ENCODE data around the gene CLSTN2. TPM values are rescaled to one million over a fixed set of nuclear protein-coding genes. Genes with fewer than 3 reads are reported as not detected.

The CLSTN2 gene
- total RNA-seq, 1 experiment from 2014 or later: 0.17 TPM

DNA sequence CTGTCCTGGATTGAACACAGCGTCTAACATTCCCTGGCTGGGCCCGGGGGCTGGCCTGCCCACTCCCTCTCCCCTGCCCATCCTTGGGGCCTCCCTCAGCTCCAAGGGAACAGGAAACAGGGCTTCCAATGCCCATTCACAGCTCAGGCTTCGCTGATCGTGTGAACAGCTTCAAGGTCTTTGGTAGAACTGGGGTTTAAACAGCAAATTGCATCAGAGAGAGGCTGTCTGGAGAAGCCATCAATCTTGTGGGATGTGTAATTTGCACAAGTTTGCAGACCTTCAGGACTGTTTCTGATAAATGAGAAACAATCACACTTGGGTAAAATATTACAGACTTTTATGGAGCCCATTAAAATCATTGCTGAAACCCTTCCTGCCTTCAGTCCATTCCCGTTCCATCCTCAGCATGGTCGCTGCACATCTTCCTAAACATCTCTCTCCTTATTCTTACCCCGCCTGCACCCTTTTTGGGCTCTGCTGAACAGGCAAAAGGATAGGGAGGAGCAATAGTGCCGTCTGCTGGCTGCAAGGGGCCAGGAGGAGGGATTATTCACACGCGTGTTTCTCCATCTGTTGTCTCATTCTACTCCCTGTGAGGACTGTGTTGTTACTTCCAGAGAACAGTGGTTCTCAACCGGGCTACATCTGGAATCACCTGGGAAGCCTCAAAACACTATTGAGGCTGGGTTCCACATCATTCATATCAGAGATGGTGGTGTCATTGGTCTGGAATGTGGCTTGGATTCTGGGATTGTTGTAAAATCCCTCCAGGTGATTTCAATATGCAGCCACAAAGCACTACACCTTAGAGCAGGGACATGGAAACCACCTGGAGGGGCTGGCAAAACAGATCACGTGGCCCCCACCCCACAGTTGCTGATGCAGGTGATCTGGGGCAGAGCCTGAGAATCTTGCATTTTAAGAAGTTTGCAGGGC lies 116.3 kb downstream of the CLSTN2 start:
- DNase-seq (ENCODE audit: low read depth): peak; percentile 4

DNA sequence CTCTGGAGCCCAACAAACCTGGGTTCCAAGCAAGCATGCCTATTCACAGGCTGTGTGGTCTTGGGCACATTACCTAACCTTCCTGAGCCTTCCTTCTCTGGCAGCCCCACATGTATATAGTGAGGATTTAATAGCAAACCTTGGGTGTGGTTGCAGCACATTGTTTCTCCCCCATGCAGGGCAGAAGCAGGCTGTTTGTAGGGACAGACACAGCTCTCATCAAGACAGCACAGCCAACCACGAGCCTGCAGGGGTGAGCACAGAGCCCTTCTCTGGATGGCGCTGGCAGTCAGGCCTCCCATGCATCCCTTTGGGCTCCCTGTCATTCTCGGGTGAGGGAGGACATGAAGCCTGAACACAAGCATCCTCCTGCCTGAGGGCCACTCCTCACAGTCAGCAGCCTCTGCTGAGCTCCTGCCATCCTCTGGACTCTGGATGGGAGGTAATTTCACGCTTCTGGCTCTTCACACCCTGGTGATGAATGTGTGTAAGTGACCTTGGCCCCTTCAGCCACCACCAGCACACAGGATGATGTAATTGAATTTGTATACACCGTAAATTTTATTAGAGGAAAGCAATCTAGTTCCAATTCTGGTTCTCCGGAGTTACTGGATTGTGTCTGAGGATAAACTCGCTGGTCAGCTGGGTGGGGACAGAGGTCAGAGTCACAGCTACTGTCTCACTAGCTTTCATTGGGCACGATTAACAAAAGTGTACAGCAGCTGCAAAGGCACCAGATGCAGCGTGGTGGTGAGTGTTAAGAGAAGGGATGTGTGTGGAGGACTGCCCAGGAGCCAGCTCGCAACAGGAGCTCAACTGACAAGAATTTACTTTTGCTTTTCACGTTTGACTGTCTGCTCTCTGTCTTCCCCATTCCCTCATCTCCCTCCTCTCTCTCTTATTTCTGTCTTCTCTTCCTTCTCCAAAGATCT lies 118.1 kb downstream of the CLSTN2 start:
- DNase-seq (ENCODE audit: low read depth): no peak

DNA sequence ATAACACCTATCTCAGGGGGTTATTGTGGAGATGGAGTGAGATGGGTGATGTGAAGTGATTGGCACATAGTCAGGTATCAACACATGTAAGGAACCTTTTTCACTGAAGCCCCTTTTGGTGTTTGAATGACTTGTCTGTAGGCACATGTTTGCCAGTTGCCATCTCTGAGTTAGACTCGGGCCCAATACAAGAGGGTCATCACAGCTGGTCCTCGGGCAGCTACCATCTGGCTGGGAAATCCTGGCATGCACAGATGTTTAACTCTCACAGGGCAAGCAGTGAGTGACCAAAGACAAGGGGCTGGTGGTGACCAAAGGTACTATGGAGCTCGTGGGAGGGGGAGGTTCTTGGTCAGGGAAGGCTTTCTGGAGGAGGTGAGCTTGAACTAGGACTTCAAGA lies 118.8 kb downstream of the CLSTN2 start:
- DNase-seq (ENCODE audit: low read depth): no peak

DNA sequence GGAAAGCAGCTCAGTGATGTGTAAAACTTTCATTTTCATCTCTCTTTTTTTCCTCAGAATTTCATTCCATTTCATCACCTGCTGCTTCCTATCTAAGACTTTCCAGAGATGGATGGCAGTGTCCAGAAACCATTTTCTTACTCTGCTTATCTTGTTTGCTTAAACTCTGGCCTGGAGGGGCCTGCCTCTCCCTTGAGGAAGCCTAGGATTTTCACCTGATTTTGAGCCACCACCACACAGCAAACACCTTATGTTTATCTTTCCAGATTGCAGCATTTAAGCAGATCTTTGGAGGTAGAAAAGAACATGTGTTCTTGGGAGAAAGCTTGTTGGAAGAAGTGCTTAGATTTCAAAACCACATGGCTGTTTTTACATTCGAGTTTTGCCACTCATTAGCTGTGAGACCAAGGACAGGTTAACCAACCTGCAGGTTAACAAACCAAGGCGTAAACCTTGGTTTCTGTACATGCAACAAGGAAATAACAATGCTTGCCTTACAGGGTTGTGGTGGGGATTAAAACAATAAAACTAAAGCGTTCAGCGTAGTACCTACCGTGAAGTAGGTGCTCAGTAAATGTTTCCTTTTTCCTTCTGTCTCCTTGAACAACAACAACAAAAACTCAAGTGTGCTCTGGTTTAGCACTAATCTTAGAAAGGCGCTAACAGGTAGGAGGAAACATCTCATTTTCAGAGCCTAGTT lies 120.3 kb downstream of the CLSTN2 start:
- no peak for DNase-seq (ENCODE audit: low read depth)

DNA sequence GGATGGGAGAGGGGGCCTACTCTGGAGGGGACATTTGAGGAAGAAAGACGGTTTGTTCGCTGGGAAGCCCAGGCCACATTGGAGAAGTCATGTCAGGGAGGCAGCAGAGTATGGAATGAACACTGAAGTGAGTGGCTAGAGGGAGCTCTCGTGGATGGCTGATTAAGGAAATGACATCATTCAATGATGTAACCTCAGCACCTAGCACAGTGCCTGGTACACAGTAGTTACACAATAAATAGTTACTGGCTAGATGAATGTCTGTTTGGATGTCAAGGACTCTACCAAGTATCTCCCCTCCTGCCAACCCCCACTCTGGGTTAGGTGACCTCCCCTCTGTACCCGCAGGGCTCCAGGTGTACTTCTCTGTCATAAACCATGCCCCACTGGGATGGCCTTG lies 121.1 kb downstream of the CLSTN2 start:
- DNase-seq (ENCODE audit: low read depth): no peak

DNA sequence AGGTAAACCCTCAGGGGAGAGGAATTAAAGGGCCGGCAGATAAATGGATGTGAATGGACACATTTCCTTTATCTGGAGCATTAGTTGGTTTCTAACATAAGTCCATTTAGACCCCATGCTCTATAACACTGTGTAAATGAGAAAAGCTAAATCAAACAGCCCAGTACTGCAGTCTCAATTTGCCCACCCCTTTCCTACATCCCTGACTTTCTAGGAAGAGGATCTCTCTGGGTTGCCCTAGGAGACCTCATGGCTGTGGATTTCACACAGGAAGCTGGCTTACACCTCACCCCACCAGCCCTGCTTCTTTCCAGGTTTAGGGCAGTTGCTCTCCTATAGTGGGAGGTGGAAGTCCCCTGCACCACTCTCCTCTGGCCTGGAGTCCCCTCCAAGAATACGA lies 126.2 kb downstream of the CLSTN2 start:
- DNase-seq (ENCODE audit: low read depth): no peak

DNA sequence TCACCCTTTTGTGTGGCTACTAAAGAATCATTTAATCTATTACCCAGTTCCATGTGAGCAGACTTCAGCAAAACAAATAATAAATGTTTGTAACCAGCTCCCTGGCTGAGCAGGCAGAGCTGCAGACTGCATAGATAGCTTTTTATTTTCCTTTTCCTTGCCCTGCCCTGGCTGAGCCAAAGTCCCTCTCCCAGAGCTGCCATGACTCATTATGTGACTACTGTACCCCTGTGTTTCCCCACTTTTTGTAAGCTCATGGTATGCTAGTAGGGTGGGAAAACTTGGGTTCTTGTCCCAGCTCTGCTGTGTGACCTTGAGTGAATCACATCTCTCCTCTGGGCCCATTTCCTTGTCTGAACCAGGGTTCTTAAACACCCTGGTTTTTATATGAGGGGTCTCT lies 127.5 kb downstream of the CLSTN2 start:
- no peak for DNase-seq (ENCODE audit: low read depth)

DNA sequence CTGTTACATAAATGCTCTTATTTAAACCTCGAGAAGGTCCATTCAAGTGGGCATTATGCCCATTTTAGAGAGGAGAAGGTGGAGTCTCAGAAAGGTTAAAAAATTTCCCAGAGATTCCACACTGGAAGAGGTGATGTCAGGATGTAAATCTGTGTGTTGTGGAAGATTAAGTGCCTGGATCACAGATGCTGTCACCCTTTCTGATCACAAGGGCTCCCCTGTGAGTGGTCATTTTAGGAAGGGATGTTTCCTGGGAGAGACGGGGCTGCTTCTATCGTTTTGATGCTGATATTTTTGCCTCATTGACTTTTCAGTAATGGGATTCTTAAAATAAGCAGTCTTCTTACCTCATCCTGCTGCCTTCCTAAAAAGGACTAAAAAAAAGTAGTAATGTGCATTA lies 132.5 kb downstream of the CLSTN2 start:
- DNase-seq (ENCODE audit: low read depth): no peak

DNA sequence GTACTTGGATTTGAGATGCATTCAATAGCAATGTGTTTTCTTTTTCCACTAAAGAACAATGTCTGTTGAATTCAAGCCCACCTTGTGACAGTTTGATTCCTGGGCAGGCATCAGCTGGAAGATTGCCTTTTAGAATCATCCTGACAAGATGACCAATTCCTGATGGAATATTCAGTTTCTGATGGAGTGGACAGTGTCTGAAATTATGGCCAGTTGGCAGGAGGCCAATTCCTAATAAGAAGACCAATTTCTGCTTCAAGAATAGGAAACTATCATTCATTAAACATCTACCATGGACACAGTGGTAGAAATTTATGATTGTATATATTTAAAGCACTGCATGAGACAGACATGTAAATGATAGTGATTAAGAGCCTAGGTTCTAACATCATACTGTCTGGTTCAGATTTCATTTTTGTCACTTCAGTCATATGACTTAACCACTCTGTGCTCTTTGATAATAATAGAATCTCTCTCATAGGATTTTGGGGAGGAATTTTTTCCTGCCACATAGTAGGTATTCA lies 133.6 kb downstream of the CLSTN2 start:
- no peak for DNase-seq (ENCODE audit: low read depth)

DNA sequence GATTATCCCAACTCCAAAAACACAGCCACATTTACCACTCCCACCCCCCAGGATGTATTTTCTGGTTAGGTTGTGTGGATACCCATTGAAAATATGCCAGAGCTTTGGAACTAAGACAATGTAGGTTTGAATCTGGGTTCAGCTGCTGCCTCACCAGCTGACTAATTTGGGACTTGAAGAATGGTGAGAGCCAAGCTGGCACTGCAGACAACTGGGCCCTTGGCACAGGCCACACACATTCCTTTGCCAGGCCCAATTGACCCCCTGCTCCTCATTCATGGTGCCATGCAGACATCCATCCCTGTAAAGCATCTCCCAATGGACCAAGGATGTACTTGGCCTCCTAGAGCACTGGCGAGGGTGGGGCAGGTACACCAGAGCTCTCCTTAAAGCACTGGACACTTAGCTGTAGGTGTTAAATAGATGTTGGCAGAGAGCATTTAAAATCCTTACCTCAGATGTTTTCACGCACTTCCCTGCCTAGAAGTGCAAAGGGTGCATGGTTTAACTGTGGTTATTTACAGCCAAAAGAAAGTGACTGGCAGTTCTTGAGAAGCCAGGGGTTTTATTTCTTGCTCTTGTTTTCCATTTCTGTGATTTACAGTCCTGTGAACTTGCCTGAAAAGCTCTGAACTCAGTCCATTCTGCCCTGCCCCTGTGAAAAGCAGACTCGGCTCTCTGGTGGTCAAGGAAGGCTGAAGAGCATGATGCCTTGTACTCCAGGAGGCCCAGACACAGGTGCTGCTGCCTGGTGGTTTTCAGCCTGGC lies 138.5 kb downstream of the CLSTN2 start:
- DNase-seq (ENCODE audit: low read depth): no peak

DNA sequence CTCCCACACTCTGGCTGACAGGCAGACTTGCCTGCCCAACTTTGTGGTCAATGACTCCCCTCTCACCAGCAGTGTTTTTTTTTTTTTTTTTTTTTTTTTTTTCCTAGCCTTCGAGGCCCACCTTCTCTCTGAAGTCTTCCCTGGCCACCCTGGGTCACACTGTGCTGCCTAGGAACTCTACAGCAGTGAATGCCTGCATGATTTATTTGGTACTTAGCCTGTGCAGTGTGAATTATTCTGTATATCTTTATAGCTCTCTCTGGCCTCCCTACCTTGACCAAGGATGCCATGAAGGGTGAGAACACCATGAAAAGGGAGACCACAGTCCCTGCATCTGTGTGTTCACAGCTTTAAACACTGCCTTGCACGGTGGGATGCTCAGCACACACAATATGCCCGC lies 141.6 kb downstream of the CLSTN2 start:
- no peak for DNase-seq (ENCODE audit: low read depth)

DNA sequence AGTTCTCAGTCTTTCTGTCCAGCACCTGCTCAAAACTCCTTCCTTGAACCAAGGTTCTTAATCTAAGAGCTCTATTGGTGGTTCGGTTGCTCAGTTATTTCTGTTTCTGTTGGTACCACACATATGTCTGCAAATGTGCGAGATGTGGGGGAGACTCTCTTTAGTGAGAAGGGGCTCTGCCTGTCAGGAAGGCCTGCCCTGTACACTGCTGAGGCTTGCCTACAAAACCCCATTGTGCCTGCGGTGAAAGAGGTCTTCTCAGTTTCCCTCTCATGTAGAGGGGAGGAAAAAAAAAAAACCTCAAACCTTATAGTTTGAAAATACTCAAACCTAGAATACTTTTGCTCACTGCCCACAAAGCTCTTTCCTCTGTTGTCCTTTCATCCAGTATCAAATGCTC lies 142.4 kb downstream of the CLSTN2 start:
- DNase-seq (ENCODE audit: low read depth): no peak

DNA sequence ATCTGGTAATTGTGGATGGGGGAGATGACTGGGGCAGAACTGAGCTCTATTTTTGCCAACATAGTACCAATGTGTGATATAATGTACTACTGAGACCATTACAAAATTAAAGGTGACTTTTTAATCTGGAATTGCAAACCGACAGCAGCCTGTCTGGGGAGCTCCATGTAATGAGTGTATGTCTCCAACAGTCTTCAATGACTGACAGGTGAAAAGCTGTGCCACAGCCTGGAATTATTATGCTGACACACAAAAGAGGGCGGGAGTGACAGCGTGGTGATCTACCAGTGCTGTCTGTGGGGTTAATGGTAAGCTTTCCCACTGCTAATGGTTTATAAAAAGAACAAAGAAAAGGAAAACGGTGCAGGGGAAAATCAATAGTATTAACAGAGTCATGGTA lies 143.4 kb downstream of the CLSTN2 start:
- no peak for DNase-seq (ENCODE audit: low read depth)

DNA sequence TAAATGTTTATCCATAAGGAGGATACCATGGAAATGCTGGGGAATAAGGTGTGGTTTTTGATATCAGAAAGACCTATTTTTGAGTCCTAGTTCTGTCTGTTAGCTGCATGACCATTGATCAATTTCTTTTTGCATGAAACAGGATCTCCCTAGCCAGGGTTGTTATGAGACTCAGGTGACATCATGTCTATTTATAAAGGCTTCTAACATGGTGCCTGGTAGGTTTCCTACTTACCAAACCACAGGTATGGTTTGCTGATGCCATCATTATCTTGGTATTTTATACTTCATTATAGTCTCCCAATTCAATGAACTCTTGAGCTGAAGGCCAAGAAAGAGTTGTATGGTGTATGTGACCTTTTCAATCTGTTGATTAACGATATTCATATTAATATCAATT lies 144.0 kb downstream of the CLSTN2 start:
- DNase-seq (ENCODE audit: low read depth): no peak

DNA sequence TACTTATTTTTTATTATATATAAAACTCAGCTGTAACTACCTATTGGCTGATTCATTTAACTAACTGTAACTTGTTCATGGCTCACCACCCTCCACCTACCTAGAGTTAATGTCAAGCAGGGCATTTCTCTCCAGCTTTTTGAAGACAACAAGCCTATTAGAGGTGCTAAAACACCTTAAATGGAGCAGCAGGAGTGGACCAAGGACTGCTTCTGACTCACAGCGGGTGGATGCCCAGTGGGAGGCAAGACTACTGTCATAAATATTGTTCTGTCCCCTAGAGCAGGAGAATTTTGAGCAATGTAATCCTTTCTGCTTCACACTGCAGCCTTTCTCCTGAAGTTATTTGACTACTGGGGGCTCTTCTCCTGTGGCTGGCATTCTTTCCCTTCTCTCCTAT lies 146.9 kb downstream of the CLSTN2 start:
- DNase-seq (ENCODE audit: low read depth): no peak

DNA sequence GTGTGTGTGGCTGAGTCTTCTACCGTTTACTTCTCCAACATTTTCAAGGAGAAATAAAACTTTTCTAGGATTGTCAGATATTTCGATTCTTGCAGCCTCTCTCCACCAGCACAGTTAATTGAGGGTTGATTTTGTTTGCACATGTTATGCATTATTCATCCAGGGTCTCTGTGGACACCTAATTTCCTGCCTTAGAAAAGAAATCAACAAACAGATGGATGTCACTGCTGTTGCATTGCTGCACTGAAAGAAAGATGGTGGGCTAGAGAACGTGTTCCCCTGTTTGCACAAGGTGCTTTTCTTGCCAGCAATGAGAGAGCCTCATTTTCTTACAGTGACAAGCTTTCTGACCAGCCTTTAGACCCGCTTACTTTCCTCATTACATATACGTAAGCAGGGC lies 150.0 kb downstream of the CLSTN2 start:
- no peak for DNase-seq (ENCODE audit: low read depth)

DNA sequence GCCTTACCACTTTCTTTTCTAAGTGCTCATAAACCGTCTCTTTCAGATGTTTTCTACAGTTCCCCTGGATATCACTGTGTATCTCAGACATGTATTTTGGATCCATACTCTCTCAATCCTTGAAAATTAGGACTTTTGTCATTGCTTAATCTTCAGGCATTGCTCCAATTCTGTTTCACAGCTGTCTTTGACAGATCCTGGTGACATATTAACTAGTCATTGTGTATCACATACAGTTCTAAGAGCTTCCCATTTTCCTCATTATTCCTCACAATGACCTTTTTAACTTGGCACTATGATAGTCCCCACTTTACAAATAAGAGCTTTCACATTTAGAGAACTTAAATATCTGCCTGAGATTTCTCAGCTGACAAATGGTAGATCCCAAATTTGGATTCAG lies 151.7 kb downstream of the CLSTN2 start:
- DNase-seq (ENCODE audit: low read depth): no peak

DNA sequence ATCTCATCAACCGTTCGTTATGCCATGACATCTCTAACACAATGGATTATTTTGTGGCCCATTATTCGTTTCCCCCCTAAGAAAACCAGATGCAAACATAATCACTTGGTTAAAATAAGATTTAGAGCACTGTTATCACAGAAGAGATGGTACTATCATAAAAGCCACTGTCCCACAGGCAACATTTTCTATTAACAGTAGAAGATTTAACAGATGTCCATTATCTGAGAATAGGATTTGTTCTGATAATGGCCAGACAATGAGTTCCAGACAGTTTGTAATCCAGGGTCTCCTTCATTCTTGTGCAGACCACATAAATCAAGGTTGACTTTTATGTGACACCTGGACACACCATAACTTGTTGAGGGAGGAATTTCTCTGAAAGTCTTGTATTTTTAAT lies 153.1 kb downstream of the CLSTN2 start:
- DNase-seq (ENCODE audit: low read depth): no peak

DNA sequence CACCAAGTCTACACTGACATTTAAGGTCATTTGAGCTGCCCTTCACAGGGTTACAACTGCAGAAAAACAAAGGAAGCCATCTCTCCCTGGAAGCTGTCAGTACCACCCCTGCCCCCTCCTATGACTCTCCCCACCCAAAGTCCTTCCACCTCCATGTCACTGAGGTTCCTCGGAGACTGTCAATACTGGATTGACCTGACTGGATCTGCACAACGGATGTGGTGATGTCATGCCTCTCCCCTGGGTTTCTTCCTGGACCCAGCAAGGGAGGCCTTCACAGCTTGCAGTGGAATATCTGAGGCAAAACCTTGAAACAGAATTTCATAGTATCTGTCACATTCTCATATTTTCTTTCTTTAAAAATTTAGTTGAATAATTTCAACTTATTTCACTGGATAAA lies 153.5 kb downstream of the CLSTN2 start:
- no peak for DNase-seq (ENCODE audit: low read depth)

DNA sequence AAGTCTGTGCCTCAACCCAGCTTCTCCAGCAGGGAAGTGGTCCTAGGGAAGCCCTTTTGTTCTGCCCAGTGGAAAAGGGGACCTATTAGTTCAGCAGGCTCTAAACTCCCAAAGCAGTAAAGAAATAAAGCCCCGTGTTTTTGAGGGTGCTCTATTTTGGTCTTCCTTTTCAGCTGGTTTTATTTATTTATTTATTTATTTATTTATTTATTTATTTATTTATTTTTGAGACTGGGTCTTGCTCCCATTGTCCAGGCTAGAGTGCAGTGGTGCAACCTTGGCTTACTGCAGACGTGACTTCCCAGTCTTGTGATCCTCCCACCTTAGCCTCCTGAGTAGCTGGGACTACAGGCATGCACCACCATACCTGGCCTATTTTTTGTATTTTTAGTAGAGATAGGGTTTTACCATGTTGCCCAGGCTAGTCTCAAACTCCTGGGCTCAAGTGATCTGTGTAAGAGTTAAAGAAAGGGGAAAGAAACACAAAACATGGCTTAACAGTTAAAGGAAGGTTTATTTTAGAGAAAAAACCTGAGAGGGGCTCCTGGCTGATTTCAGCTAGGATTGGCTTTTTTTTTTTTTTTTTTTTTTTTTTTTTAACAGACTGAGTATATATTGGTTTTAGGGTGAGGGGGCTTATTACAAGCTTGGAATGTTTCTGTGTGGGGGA lies 154.6 kb downstream of the CLSTN2 start:
- DNase-seq (ENCODE audit: low read depth): no peak

Measured in LHCN-M2 (cell line).